HG03520 (cell line): ENCODE results near the gene NSG2.

Experiments
- ATAC-seq: cut with Tn5 transposase; IDR thresholded peaks from one replicate; pipeline ENCODE4 v1.9.1; 2021; ENCODE audit warnings: mild to moderate bottlenecking, moderate library complexity; ENCODE audit not compliant: unreplicated experiment

Gene NSG2

DNA sequence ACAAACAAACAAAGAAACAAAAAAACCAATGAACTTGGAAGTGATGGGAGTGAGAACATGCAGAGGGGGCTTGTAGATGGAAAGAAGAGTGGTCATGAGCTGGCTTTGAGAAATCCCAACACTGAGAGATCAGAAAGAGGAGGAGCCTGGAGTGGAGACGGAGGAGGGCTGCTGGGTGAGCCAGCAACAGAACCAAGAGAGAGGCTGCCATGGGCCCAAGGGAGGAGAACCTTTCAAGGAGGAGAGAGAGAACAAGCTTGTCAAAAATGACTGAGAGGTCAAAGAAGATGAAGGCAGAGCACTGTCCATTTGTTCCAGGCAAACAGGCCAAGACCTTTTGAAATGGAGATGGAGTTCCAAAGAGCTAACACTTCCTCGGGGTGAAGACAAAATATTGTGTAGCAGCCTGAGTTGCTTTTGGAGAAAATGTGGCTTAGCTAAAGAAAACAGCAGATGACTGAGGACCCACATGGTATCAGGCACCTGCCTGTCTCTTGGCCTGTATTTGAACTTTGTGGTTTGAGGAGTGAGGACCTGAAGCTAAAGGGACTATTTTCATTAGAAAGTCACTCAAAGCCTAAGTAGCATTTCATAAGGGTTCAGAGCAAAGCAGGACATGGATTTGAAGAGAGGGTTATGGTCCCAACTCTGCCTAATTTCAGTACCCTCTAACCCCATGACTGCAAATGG is 13.1 kb downstream of the NSG2 start:
- no peak for ATAC-seq

DNA sequence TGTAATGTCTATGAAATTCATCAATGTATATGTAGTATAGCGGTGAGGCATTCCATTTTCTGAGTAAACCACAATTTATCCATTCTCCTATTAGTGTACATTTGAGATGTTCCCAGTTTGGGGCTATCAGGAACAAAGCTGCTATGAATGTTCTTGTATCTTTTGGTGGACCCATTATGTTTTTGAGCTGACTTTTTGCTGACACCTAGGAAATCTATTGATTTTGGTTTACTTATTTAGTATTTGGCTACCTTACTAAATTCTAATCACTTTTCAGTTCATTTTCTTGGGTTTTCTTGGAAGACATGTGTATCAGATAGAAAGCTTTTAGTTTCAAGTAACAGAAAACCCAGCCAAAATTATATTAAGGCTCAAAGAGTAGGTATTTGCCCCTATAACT is 13.7 kb downstream of the NSG2 start:
- ATAC-seq, result no peak

DNA sequence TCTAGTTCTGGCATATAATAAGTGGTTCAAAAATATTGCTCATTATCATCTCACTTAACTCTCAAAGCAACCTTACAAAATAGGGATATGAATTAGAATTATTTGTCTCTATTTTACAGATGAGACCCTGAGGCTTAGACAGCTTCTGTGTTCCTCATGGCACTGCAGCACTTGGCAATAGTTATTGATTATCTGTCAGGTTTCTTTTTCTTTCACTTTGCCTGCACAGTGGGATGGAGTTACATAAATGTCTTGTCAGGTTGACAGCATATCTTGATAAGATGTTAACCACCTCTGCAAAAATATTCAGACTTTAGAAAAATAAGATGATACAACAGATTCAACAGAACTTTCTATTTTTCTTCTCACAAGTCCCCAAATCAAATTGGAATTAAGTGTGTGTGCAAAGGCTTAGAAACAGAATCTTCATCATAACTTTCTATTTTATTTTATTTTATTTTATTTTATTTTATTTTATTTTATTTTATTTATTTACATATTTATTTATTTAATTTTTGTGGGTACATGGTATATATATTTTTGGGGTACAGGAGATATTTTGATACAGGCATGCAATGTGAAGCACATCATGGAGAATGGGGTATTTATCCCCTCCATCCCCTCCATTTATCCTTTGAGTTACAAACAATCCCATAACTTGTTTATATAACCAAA is 17.7 kb downstream of the NSG2 start:
- ATAC-seq, result no peak

DNA sequence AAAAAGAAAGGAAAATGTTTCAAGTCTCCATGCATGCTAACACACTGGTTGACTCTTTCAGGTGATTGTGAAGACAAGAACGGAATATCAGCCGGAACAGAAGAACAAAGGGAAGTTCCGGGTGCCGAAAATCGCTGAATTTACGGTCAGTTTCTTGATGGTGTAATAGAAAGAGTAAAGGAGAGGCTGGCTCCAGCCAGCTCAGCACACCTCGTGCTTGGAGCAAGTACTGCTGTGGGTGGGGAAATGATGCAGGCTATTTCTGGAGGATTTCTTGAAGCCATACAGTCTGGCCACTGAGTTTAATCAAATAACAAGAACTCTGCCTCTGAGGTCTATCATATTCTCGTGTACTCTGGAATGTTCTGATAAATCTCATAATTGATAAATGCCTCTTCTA is 18.7 kb downstream of the NSG2 start:
- no peak for ATAC-seq

DNA sequence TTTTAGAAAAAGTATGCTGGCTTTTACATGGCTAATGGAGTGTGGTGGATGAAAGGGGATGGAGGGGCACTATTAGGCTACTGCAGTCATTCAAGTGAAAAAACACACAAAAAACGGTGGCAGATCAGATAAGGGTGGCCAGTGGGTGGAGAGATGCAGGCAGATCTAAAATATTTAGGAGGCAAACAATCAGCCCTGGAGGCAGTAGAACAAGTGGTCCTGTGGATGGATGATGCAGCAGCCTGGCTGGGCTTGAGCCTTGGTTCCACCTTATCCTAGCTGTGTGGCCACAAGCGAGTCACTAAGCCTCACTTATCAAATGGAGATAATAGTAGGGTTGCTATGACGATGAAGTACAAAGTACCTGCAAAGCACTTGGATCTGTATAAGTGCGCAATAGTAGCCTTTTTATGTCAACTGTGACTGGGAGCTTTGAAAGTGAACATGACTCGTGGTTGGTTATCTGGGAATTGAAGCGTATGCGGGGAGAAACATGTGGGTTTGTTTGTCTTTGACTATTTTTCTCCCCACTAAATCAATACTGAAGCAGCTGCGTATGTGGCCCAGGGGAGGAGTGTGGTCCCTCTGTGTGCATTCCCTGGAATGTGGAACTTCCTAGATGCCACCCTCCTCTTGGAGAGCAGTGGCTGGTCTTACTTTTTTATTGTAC is 20.2 kb downstream of the NSG2 start:
- ATAC-seq, result no peak

DNA sequence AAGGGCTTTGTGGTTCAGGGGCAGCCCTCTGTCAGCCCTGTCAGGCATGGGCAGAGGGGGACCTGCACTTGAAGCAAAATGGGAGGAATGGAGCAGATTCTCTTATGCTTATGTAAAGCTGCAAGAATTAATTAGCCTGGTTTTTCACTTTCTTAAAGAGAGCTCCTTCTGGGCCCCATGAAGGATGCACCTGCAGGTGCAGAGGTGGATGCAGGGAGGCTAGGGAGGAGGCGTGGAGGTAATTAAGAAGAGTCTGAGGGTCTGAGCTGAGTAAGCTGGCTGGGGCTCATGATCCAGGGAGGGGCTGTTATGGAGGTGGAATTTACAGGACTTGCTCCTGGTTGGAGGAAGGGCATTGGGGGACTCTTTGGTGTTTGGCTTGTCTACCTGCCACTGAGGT is 22.0 kb downstream of the NSG2 start:
- no peak for ATAC-seq

DNA sequence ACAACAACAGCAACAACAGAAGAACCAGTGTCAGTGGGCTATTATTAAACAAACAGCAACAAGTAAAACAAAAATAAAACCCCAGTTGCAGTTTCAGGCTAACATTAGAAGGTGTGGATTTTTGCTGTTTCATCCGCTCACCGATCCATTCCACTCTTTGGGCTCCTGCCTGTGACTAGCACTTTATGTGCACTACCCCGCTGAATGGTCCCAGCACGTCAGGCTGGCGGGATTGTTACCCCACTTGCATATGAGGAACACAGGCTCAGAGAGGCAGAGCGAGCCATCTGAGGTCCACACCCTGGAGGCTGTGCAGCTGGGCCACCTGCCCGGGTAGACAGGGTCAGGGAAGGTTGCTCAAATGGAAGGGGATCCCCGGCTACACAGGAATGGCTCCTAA is 26.0 kb downstream of the NSG2 start:
- no peak for ATAC-seq

DNA sequence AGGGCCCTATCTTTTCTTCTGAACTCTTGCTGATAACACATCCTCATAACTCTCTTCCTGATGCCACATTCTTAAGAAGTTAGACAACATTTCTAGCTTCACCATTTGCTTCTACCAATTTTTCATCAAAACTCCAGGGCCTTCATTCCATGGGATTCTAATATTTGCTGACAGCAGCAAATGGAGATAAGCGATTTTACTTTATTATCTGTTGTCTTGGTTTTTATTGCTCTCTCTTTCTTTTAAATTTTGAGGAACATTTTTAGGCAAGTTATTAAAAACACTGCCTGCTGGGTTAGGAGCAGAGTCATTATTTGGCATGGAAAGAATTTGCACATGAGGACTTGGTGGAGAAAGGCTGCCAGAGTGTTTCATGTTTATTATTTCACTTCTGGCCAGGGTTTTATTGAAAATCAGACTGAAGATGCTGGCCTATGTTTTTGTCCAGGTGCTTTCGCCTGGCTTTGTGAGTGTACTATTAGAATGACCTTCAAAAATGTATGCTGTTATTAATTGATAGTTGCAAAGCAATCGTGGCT is 27.7 kb downstream of the NSG2 start:
- ATAC-seq, result no peak

DNA sequence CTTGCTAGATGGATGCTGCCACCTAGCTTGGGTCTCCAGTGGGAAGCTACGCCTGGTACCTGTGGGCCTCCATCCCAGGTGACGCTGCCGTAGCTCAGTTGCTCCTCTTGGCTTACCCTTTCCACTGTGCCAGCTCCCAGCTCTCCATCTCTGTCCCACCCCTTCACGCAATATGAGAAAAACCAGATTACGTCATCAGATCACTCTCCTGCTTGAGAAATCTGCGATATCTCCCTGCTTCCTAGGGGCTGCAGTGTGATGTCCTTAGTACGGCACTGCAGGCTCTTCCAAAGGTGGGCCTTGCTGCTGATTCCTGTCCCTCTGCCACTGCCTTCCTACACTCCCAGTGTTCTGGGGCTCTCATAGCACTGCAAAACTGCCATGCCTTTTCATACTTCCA is 28.9 kb downstream of the NSG2 start:
- no peak for ATAC-seq

DNA sequence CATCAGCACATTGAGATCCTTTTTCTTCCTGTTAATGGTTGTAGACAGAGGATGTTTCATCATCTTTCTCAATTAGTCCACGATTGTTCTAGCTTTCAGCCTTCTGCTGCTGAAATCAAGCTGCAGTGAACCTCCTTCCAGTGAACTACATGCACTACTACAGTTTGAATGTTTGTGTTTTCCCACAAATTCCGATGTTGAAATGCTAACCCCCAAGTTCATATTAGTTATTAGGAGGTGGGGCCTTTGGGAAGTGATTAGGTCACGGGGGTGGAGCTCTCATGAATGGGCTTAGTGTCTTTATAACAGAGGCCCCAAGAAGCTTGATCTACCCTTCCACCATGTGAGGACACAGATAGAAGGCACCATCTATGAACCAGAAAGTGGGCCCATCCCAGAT is 32.9 kb downstream of the NSG2 start:
- no peak for ATAC-seq

DNA sequence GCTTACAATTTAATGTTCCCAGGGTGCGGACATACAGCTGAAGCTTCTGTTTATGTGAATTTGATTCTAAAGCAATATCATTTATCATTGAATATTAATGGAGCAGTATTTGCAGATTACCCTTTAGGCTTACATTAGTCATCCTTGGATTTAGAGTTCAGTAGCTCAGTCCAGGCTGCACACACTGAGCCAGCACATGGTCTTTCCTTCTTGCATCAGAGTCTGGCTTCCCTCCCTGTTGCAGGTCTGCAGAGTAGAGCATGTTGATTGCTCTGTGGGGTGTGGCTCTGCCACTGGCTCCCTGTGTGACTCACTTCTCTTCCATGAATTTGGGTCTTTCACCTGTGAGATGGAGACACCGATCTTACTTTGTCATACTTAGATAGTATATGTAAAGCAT is 36.8 kb downstream of the NSG2 start:
- ATAC-seq, result no peak

DNA sequence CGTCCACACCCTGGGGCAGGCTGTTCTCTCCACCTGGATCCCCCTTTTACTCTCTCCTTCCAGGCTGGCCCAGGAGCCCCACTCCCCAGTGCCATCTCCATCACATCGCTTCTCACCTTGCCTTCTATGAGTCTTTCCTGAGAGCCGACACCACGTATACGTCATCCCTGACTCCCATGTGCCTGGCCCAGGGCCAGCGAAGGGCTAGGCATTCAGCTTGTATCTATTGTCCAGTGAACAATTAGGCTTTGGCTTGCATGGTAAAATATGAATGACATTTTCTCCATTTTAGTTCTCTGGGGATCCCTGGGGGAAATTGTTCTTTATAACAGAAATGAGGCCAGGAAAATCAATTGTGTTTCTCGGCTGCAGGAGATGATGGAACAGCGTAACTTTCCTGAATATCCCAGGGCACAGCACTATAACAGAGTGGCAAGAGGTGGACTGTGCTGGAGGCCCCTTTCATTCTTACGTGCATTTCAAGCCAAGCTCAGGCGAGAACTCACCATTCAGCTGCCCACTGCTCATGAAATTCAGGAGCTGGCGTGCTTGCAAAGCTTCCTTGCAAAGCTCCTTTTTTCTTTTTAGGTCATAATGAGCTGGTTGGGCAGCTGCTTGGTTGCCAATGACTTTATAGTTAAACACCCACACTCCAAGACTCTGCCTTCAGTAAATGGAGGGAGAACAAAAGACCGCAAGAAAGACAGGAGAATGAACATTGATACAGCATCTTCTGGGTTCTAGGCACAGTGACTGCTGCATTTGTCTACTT is 37.7 kb downstream of the NSG2 start:
- no peak for ATAC-seq

DNA sequence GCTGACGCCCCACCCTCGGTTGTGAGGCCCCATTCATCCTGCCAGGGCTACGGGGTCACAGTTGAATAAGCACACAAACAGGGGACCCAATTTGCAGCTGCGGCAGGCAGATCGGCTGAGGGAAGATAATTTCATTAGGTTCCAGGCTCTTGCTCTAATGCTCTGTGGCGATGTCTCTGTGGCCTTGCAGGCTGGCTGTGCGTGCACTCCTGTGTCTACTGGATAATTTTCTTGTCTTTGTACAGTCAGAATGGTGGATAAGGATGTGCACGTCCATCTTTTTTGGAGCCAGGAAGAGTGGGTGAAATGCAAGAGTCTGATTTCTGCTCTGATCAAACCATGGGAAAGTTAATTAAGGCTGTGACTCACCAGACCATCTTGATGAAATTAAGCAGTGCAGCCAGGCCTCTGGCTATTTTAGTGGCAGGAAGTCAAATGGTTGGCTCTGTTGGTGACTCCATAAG is 39.2 kb downstream of the NSG2 start:
- no peak for ATAC-seq

DNA sequence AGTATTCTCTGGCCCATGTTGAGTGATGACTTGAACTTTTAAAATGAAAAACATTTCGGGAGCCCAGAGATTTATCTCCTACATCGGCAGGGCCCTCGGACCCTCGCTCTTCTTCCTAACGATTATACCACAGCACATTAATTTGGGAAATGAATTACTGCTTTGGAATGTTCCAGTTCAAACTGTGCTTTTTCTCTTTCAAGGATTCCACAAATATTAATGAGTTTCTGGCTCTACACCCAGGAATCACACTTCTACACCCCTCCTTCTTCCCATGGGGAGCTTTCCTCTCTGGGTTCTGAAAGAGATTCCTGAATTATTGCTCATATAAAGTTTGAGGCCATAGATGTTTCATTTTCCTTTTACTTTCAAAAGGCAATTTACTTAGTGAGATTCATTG is 41.2 kb downstream of the NSG2 start:
- ATAC-seq, result no peak

DNA sequence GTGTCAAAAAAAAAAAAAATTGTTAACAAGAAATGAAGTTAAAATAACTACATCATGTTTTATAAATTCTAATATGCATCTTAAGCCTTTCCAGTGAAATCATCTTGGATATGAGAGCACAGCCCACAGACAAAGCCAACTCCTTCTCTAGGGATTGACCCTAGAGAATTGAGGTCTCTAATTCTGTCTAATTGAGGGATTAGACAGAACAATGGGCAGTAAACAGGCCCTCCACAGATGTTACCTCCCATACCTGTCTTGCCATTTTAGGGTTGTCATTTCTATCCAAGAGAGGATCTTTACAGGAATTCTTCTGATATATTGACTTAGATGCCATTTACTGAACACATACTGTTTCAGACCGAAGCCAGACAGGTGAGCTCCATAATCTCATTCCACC is 42.3 kb downstream of the NSG2 start:
- no peak for ATAC-seq

DNA sequence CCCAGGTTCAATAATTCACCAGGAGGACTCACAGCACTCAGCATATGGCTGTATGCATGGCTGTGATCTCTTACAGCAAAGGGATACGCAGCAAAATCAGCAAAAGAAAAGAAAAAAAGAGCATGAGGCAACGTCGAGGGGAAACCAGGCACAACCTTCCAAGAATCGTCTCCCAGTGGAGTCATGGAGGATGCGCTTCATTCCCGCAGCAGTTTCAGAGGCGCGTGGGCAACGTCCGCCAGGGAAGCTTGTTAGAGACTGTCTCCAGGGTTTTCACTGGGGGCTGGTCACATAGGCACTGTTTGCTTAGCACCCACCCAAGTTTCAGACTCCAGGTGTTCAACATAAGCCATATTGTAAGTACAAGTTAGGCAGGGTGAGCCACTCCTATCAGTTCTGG is 44.6 kb downstream of the NSG2 start:
- ATAC-seq, result no peak

DNA sequence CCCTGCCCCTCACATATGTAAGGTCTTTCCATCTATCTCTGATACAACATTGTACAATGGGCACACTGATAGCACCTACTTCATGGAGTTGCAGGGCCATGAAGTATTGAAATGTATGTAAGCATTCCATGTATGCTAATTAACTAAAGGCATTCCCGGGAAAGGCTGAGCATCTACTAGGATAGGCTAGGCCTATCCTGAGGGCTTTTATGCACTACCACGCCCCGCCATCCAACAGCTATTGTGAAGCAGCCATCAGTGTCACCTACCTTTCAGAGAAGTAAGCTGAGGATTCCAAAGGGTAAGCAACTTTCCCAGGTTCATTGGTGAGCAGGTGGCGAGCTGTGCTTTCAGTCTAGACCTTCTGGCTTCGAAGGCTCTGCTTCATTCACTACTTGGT is 47.6 kb downstream of the NSG2 start:
- ATAC-seq, result no peak

DNA sequence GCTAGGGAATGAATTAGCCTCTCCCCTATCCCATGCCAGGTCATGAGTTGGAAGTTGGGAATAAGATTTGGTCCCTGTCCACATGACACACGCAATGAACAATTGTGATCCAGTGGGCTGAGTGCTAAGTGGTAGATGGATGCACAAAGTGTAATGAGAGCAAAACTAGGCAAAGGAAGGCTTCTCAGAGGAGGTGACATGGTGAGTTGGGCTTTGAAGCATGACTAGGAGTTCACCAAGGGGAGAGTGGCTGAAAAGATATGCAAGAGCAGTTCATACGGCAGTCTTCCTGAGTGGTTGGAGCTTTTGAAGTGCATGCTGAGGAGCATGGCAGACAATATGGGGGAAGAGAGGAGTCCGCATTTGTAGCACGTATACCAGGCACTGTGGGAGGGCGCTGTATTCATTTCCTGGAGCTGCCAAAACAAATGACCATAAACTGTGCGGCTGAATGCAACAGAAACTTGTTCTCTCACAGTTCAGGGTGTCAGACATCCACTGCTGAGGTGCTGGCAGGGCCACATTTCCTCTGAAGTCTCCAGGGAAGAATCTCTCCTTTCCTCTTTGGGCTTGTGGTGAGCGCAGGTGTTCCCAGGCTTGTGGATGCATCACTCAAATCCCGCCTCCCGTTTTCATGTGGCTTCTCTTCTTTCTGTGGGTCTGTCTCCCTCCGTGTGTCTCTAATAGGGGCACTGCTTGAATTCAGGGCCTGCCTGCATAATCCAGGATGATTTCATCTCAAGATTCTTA is 49.5 kb downstream of the NSG2 start:
- ATAC-seq, result no peak

DNA sequence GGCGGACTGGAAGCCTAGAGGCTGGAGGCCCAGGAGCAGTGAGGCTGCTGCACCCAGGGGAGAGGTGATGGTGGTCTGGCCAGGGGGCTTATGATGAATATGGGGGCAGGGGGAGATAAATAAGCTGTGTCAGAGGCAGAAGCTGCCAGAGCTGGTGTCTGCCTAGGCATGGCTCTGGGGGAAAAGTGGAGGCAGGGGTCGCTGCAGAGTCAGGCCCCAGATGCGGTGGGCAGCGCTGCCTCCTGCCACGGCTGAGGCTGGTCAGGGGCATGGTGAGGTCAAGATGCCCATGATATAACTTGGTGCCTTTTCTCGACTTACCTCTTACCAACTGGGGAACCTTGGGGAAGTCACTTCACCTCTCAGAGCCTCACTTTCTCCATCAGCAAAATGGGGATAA is 51.1 kb downstream of the NSG2 start:
- ATAC-seq, result no peak

DNA sequence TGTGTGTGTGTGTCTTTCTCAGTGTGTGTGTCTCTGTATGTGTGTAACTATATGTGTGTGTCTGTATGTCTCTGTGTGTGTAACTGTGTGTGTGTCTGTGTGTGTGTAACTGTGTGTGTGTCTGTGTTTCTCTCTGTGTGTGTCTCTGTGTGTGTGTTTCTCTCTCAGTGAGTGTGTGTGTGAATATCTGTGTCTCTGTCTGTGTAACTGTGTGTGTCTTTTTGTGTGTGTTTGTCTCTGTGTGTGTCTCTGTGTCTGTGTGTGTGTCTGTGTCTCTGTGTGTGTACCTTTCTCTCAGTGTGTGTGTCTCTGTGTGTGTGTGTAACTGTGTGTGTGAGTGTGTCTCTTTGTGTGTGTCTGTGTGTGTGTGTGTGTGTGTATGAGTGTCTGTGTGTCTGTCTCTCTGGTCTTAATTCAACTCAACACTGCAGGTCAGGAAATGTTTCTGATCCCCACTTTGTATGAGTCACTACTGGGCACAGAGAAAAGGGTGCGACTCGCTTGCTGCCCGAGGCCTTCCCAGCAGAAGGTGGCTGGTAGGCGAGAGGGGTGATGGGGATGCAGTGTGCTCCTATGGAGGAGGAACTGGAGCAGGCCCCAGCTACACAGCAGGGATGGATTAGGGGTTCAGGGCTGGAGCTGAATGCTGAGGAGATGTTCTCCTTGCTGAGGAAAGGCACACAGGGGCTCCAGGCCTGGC is 52.1 kb downstream of the NSG2 start:
- no peak for ATAC-seq
